Transverse colon (tissue), 3 donors: ENCODE results near the gene CFAP97.

ENCODE experiments used
- CTCF ChIP-seq, 5 experiments: fragments of 200-600 bp in 3 of 5; fragments of 450-650 bp in 2 of 5; sonication (generic) in 3 of 5; IDR thresholded peaks; 1 replicate in 2 of 5; 2 replicates in 3 of 5; pipeline ENCODE4 v1.5.1; 2016 to 2017; ENCODE audit warnings: antibody characterized with exemption in 5 of 5, inconsistent platforms in 3 of 5, mild to moderate bottlenecking in 2 of 5, moderate library complexity in 1 of 5
- POLR2A ChIP-seq: fragments of 450-650 bp; IDR thresholded peaks from one replicate; pipeline ENCODE4 v1.6.1; 2016; ENCODE audit warnings: antibody characterized with exemption, mild to moderate bottlenecking, moderate library complexity

- TF ChIP-seq CTCF (IDR thresholded peaks at IDR 0.05) = no peak
- no peak for TF ChIP-seq POLR2A
Observed at GRCh38 chr4:185138161-185138560, 65.6 kb downstream of the CFAP97 start.
